K562 (cell line): ENCODE measurements around the gene RNF26. TPM values are rescaled to one million over a fixed set of nuclear protein-coding genes. Genes with fewer than 3 reads are reported as not detected.

Source experiments
- DLX4 ChIP-seq: fragments of 250-450 bp; sonication (Bioruptor Pico); IDR thresholded peaks from 2 replicates; pipeline ENCODE4 v1.6.1; 2021; ENCODE audit warnings: mild to moderate bottlenecking
- DNMT1 ChIP-seq: fragments of 450-650 bp; IDR thresholded peaks from 2 replicates; pipeline ENCODE4 v1.6.1; 2016; ENCODE audit warnings: antibody characterized with exemption, mild to moderate bottlenecking
- EGR1 ChIP-seq: fragments of 450-650 bp; conservative IDR thresholded peaks from 2 replicates; pipeline ENCODE4 v1.6.1; 2017; ENCODE audit warnings: mild to moderate bottlenecking
- EHMT2 ChIP-seq: fragments of 450-650 bp; IDR thresholded peaks from 2 replicates; pipeline ENCODE4 v1.6.1; 2018; ENCODE audit warnings: antibody characterized with exemption
- HOMEZ ChIP-seq: fragments of 250-450 bp; sonication (Bioruptor Pico); IDR thresholded peaks from 2 replicates; pipeline ENCODE4 v1.4.0; 2020; ENCODE audit warnings: mild to moderate bottlenecking, moderate library complexity
- KAT7 ChIP-seq: sonication (generic); formaldehyde crosslinking; IDR thresholded peaks from 2 replicates; pipeline ENCODE4 v1.8.0; 2022; ENCODE audit warnings: missing genetic modification reagents, mild to moderate bottlenecking, borderline replicate concordance
- KDM1A ChIP-seq, 2 experiments: fragments of 450-650 bp; IDR thresholded peaks; 2 replicates each; pipeline ENCODE4 v1.6.1; 2016; ENCODE audit warnings: mild to moderate bottlenecking in 2 of 2
- PCBP1 ChIP-seq: fragments of 200-400 bp; formaldehyde crosslinking; IDR thresholded peaks from 2 replicates; pipeline ENCODE4 v1.6.1; 2018; ENCODE audit warnings: mild to moderate bottlenecking, low read depth, low read length; ENCODE audit not compliant: poor library complexity, severe bottlenecking
- PHTF2 ChIP-seq: fragments of 250-450 bp; sonication (Bioruptor Pico); IDR thresholded peaks from 2 replicates; pipeline ENCODE4 v1.5.0; 2021; ENCODE audit warnings: mild to moderate bottlenecking
- POLR3A ChIP-seq: IDR thresholded peaks from 2 replicates; pipeline ENCODE4 v1.6.1; 2011; ENCODE audit warnings: borderline replicate concordance, mild to moderate bottlenecking, moderate library complexity; ENCODE audit not compliant: insufficient read length, insufficient read depth; ENCODE audit errors: extremely low read depth
- POU5F1 ChIP-seq: fragments of 150-350 bp; IDR thresholded peaks from 2 replicates; pipeline ENCODE4 v1.6.1; 2014; ENCODE audit warnings: borderline replicate concordance, low read length, low read depth, mild to moderate bottlenecking; ENCODE audit not compliant: partially characterized antibody
- RFX7 ChIP-seq: fragments of 250-450 bp; sonication (Bioruptor Pico); IDR thresholded peaks from 2 replicates; pipeline ENCODE4 v1.5.1; 2021; ENCODE audit warnings: mild to moderate bottlenecking
- SLC30A9 ChIP-seq: fragments of 250-450 bp; sonication (Bioruptor Pico); IDR thresholded peaks from 2 replicates; pipeline ENCODE4 v1.8.0; 2022; ENCODE audit warnings: mild to moderate bottlenecking, moderate library complexity
- SMARCC2 ChIP-seq: fragments of 450-650 bp; IDR thresholded peaks from 2 replicates; pipeline ENCODE4 v1.6.1; 2017; ENCODE audit warnings: antibody characterized with exemption, moderate library complexity, mild to moderate bottlenecking, low read depth
- SOX6 ChIP-seq: fragments of 450-650 bp; IDR thresholded peaks from 2 replicates; pipeline ENCODE4 v1.6.1; 2014; ENCODE audit warnings: mild to moderate bottlenecking
- SRSF7 ChIP-seq: fragments of 200-400 bp; formaldehyde crosslinking; optimal IDR thresholded peaks from 2 replicates; pipeline ENCODE3; 2017; ENCODE audit warnings: mild to moderate bottlenecking, low read depth, low read length
- TARDBP ChIP-seq: fragments of 450-650 bp; IDR thresholded peaks from 2 replicates; pipeline ENCODE4 v1.6.1; 2016
- ZBTB11 ChIP-seq, 3 experiments: fragments of 200-800 bp in 1 of 3; fragments of 250-450 bp in 1 of 3; fragments of 450-650 bp in 1 of 3; sonication (Bioruptor Pico) in 1 of 3; sonication (Bioruptor generic) in 1 of 3; formaldehyde crosslinking in 1 of 3; IDR thresholded peaks; 2 replicates each; pipeline versions ENCODE4 v1.6.1 to v1.8.0; 2016 to 2022; ENCODE audit warnings: mild to moderate bottlenecking in 2 of 3, missing genetic modification characterization in 2 of 3, missing compliant biosample characterization in 1 of 3, moderate library complexity in 1 of 3
- ZNF165 ChIP-seq: fragments of 250-450 bp; sonication (Bioruptor Pico); IDR thresholded peaks from 2 replicates; pipeline ENCODE4 v1.4.0; 2020; ENCODE audit warnings: borderline replicate concordance
- ZNF324 ChIP-seq: fragments of 250-450 bp; sonication (Bioruptor Pico); IDR thresholded peaks from 2 replicates; pipeline ENCODE4 v1.4.0; 2020; ENCODE audit warnings: mild to moderate bottlenecking
- ZNF445 ChIP-seq: fragments of 250-450 bp; sonication (Bioruptor Pico); IDR thresholded peaks from 2 replicates; pipeline ENCODE4 v1.4.0; 2020; ENCODE audit warnings: low read depth, mild to moderate bottlenecking, moderate library complexity
- ZNF764 ChIP-seq: fragments of 250-450 bp; sonication (Bioruptor Pico); IDR thresholded peaks from 2 replicates; pipeline ENCODE4 v1.4.0; 2020; ENCODE audit warnings: low read depth, mild to moderate bottlenecking, moderate library complexity
- polyA plus RNA-seq, 8 experiments: library from polyadenylated mRNA; depleted of rRNA in 4 of 8; stranded (reverse) in 5 of 8; unstranded in 3 of 8; fragments of >200 nt; fragmentation: Nextera tagmentation in 2 of 8; fragmentation: Illumina TruSeq in 1 of 8; extraction: Ambion mirVana in 2 of 8; extraction: Trizol in 1 of 8; gene quantifications; 2 replicates each; pipeline versions ENCODE4 v1.2.1 to v1.2.3, GENCODE V29; 2011 to 2014; ENCODE audit warnings: inconsistent platforms in 1 of 8, missing spikeins in 1 of 8
- total RNA-seq, 7 experiments: library from RNA; depleted of rRNA in 6 of 7; stranded (reverse); fragments of >200 nt in 6 of 7; fragmentation: Illumina TruSeq in 2 of 7; extraction: Trizol in 2 of 7; gene quantifications; 2 replicates each; pipeline versions ENCODE4 v1.2.1 to v1.2.3, GENCODE V29; 2011 to 2021; ENCODE audit warnings: low replicate concordance in 1 of 7

RNF26 gene
- total and polyA plus RNA-seq, 9 of the 15 experiments (the other 6 are each of a cell fraction or from before 2014, with no cell fraction given) = 5.3 to 53.6 (median 12.7) TPM

- TF ChIP-seq ZNF764 (no peak), KDM1A (IDR thresholded peaks at IDR 0.05) (no peak), SLC30A9 (no peak), RFX7 (CRISPR knock-in tag) (no peak), EHMT2 (no peak), DNMT1 (no peak), ZNF165 (CRISPR knock-in tag) (no peak), KAT7 (CRISPR knock-in tag) (0 out of 2 replicates have a peak, but pooled peaks have one; percentile 54), POU5F1 (no peak), TARDBP (peak; percentile 90), DLX4 (no peak), ZNF445 (CRISPR knock-in tag) (no peak), PCBP1 (no peak), EGR1 (peak; percentile 46; the same call in 1 of the 2 replicates), PHTF2 (CRISPR knock-in tag) (no peak), SOX6 (peak; percentile 68; the same call in 1 of the 2 replicates), ZBTB11 (CRISPR knock-in tag; IDR thresholded peaks at IDR 0.05) (no peak), HOMEZ (CRISPR knock-in tag) (no peak), POLR3A (no peak), ZNF324 (CRISPR knock-in tag) (no peak), SRSF7 (no peak), SMARCC2 (no peak)
Measured at GRCh38 chr11:119381181-119381988, 47.1 kb downstream of the RNF26 start, which contains the start of gene USP2 (continued).
